ENCODE data around the gene PSMA6. TPM values are rescaled to one million over a fixed set of nuclear protein-coding genes. Genes with fewer than 3 reads are reported as not detected.
A peak's percentile ranks its signal among the peaks of the same experiment; 100 is the strongest.

Gene PSMA6
- total RNA-seq, 5 donors from 2014 or later (not counting 1 experiment from before 2014, with no cell fraction given), result 93.6 to 109 (median 96.9) TPM

DNA sequence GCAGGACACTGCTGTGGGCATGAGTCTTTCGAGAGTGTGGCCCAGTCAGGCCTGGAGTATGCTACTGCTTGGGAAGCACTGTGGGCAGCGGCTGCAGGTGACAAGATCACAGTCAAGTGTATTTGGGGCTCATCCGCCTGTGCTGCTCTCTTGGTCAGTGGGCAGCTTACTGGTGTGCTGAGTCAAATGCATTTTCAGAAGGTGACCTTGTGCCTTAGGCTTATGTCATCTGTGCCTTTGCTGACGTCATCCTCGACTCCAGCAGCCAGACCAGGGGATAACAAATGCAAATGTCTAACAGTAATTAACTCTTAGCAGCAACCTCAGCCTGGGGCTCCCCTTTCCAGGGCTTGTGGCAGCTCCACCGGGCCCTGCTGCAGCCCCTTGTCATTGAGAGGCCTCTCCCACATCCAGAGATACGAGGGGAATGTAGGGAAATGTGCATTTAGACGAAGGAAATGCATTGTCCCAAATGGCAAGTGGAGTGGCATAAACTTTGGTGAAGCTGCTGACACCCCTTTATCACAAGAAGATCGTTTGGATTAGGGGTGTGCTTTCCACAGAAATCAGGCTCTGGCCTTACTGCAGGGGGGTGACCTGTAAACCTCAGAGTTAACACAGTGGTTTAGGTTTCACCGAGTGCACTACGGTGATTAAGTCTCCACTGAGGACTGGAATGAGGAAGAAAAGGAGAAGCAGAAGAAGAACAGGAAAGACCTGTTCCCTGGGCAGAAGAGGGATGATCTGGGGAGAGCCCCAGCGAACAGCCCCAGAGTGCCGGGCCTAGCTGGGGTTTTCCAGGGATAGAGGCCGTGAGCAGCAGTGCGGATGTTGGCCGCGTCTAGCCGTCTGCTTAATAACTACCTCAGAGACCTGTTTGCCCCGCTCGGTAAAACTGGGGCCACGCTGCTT is 39.7 kb downstream of the PSMA6 start:
- H3K36me3 ChIP-seq (ENCODE audit: control insufficient read depth in 2 of 2, extremely low read depth in 1 of 2, insufficient read depth in 1 of 2, low read length in 1 of 2), result no peaks in the 10 kb centered on the region
- no peaks in the 10 kb centered on the region for H3K27me3 ChIP-seq (replicated peaks in 1 of 2; ENCODE audit: control insufficient read depth in 2 of 2, extremely low read depth in 1 of 2, insufficient read depth in 2 of 2, low read length in 1 of 2)
- Mint-ChIP-seq H3K4me1 (peaks cover 27 to 30% (median 28%) of the 10 kb centered on the region in 3 donors), H3K4me3 (peak overlapping the region in 1 of 3 donors; percentile 61), H3K36me3 (no peaks in the 10 kb centered on the region), H3K27ac (peak overlapping the region; percentile 93), H3K9me3 (no peaks in the 10 kb centered on the region), H3K27me3 (no peaks in the 10 kb centered on the region)
- no peak overlapping the region for H3K4me3 ChIP-seq (ENCODE audit: control insufficient read depth in 1 of 2, extremely low read depth in 1 of 2, low read length in 1 of 2)
- DNase-seq (no peak), ATAC-seq (replicated peaks in 1 of 4) (no peak)
- ChIA-PET POLR2A (no interaction called here), CTCF (interaction anchor here in 1 of 2 donors (0.7 kb wide), 1 partner anchor 599 kb away, joined by 4 read pairs; no protein-coding TSS in a partner anchor)
- WGBS (ENCODE audit: insufficient coverage), result 88% methylated on average over 15 of the region's 21 CpGs
- peak overlapping the region; percentile 86 for H3K27ac ChIP-seq (ENCODE audit: low read length)
- H3K9me3 ChIP-seq, result no peaks in the 10 kb centered on the region
- peaks cover 11 to 25% of the 10 kb centered on the region in 2 experiments for H3K4me1 ChIP-seq (ENCODE audit: control insufficient read depth in 1 of 2, extremely low read depth in 1 of 2, insufficient read depth in 2 of 2, low read length in 2 of 2)

- H3K9me3 ChIP-seq, result no peaks in the 10 kb centered on the region
- Mint-ChIP-seq H3K4me1 (peaks cover 27 to 30% (median 28%) of the 10 kb centered on the region in 3 donors), H3K9me3 (no peaks in the 10 kb centered on the region), H3K27me3 (no peaks in the 10 kb centered on the region), H3K36me3 (no peaks in the 10 kb centered on the region), H3K4me3 (peak overlapping the region; percentile 10 to 61 (median 43)), H3K27ac (peak overlapping the region; percentile 93)
- WGBS (ENCODE audit: insufficient coverage), result 87% methylated on average over 8 of the region's 11 CpGs
- DNase-seq (peak in 25 of 35 experiments; percentile 12 to 54 (median 34)), ATAC-seq (replicated peaks in 1 of 4) (peak; percentile 73 to 91 (median 84))
- POLR2A ChIA-PET, result interaction anchor here (0.6 to 1.7 kb wide), 5 partner anchors 14 to 152 kb away, joined by 3 to 13 read pairs (median 3); partner anchors contain the start of gene NFKBIA (in 2 of the 2)
- H3K27ac ChIP-seq (ENCODE audit: low read length), result peak overlapping the region; percentile 86
- H3K4me3 ChIP-seq (ENCODE audit: control insufficient read depth in 1 of 2, extremely low read depth in 1 of 2, low read length in 1 of 2), result peak overlapping the region in 1 of 2 donors; percentile 25
- H3K4me1 ChIP-seq (ENCODE audit: control insufficient read depth in 1 of 2, extremely low read depth in 1 of 2, insufficient read depth in 2 of 2, low read length in 2 of 2), result peaks cover 11 to 25% of the 10 kb centered on the region in 2 experiments
- CTCF ChIA-PET, result interaction anchor here in 1 of 2 donors (0.9 kb wide), 1 partner anchor 85 kb away, joined by 3 read pairs; no protein-coding TSS in a partner anchor
- no peaks in the 10 kb centered on the region for H3K36me3 ChIP-seq (ENCODE audit: control insufficient read depth in 2 of 2, extremely low read depth in 1 of 2, insufficient read depth in 1 of 2, low read length in 1 of 2)
- no peaks in the 10 kb centered on the region for H3K27me3 ChIP-seq (replicated peaks in 1 of 2; ENCODE audit: control insufficient read depth in 2 of 2, extremely low read depth in 1 of 2, insufficient read depth in 2 of 2, low read length in 1 of 2)
Observed at GRCh38 chr14:35332517-35333263, 40.5 kb downstream of the PSMA6 start.

DNA sequence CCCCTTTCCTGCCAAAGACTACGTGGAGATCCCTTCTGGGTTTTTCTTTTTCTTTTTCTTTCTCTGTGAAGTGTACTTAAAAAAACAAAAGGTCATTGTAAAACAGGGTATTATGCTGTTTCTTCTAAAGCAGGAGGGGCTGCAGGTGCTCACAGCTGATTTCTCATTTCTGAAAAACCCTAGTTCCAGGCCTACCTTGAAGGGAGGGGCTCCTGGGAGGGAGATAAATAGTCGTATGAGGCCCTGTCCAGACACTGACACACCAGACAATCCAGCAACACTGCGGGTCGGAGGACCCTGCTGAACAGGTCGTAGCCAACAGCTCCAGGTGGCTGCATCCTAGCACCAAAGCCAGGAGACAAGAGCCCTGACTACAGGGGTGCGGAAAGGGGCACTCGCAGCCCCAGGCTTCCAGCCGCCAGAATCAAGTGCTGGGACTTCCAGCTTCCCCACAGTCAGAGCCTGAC is 41.1 kb downstream of the PSMA6 start:
- Histone ChIP-seq H3K9me3 (no peaks in the 10 kb centered on the region), H3K27ac (ENCODE audit: low read length) (peak overlapping the region; percentile 86), H3K36me3 (ENCODE audit: control insufficient read depth in 2 of 2, extremely low read depth in 1 of 2, insufficient read depth in 1 of 2, low read length in 1 of 2) (no peaks in the 10 kb centered on the region), H3K4me1 (ENCODE audit: control insufficient read depth in 1 of 2, extremely low read depth in 1 of 2, insufficient read depth in 2 of 2, low read length in 2 of 2) (peaks cover 11 to 25% of the 10 kb centered on the region in 2 experiments), H3K4me3 (ENCODE audit: control insufficient read depth in 1 of 2, extremely low read depth in 1 of 2, low read length in 1 of 2) (peak overlapping the region in 1 of 2 donors; percentile 25), H3K27me3 (replicated peaks in 1 of 2; ENCODE audit: control insufficient read depth in 2 of 2, extremely low read depth in 1 of 2, insufficient read depth in 2 of 2, low read length in 1 of 2) (no peaks in the 10 kb centered on the region)
- ChIA-PET POLR2A (interaction anchor here (0.6 to 1.7 kb wide), 7 partner anchors 13 to 152 kb away, joined by 3 to 17 read pairs (median 3); partner anchors contain the start of gene NFKBIA (in 2 of the 2)), CTCF (interaction anchor here in 1 of 2 donors (0.9 kb wide), 1 partner anchor 84 kb away, joined by 3 read pairs; no protein-coding TSS in a partner anchor)
- DNase-seq (no peak), ATAC-seq (replicated peaks in 1 of 4) (peak in 3 of 4 experiments; percentile 9 to 29 (median 13))
- WGBS (ENCODE audit: insufficient coverage), result 50% methylated on average over 6 of the region's 8 CpGs
- peaks cover 27 to 30% (median 28%) of the 10 kb centered on the region in 3 donors for H3K4me1 Mint-ChIP-seq
- H3K9me3 Mint-ChIP-seq, result no peaks in the 10 kb centered on the region
- H3K4me3 Mint-ChIP-seq, result peak overlapping the region; percentile 10 to 61 (median 43)
- no peaks in the 10 kb centered on the region for H3K27me3 Mint-ChIP-seq
- H3K27ac Mint-ChIP-seq, result peak overlapping the region; percentile 93
- H3K36me3 Mint-ChIP-seq, result no peaks in the 10 kb centered on the region

- no peaks in the 10 kb centered on the region for H3K27me3 ChIP-seq (replicated peaks in 1 of 2; ENCODE audit: control insufficient read depth in 2 of 2, extremely low read depth in 1 of 2, insufficient read depth in 2 of 2, low read length in 1 of 2)
- no peaks in the 10 kb centered on the region for H3K36me3 ChIP-seq (ENCODE audit: control insufficient read depth in 2 of 2, extremely low read depth in 1 of 2, insufficient read depth in 1 of 2, low read length in 1 of 2)
- ChIA-PET CTCF (interaction anchor here in 1 of 2 donors (0.6 kb wide), 1 partner anchor 15 kb away, joined by 4 read pairs; no protein-coding TSS in a partner anchor), POLR2A (interaction anchor here (0.6 to 1.7 kb wide), 7 partner anchors 11 to 464 kb away, joined by 3 to 17 read pairs (median 3); partner anchors contain the start of gene NFKBIA (in 2 of the 2))
- Mint-ChIP-seq H3K4me1 (peaks cover 27 to 30% (median 28%) of the 10 kb centered on the region in 3 donors), H3K4me3 (peak overlapping the region in 1 of 3 donors; percentile 61), H3K27me3 (no peaks in the 10 kb centered on the region), H3K36me3 (no peaks in the 10 kb centered on the region), H3K9me3 (no peaks in the 10 kb centered on the region), H3K27ac (peak overlapping the region; percentile 93)
- peaks cover 11 to 25% of the 10 kb centered on the region in 2 experiments for H3K4me1 ChIP-seq (ENCODE audit: control insufficient read depth in 1 of 2, extremely low read depth in 1 of 2, insufficient read depth in 2 of 2, low read length in 2 of 2)
- ATAC-seq (replicated peaks in 1 of 4), result peak; percentile 25 to 54 (median 46)
- no peak overlapping the region for H3K4me3 ChIP-seq (ENCODE audit: control insufficient read depth in 1 of 2, extremely low read depth in 1 of 2, low read length in 1 of 2)
- DNase-seq, result peak in 22 of 35 experiments; percentile 9 to 56 (median 26)
- no peaks in the 10 kb centered on the region for H3K9me3 ChIP-seq
- WGBS (ENCODE audit: insufficient coverage), result 38% methylated on average over 12 of the region's 15 CpGs
- H3K27ac ChIP-seq (ENCODE audit: low read length), result peak overlapping the region; percentile 86
Observed at GRCh38 chr14:35333797-35334743, 41.9 kb downstream of the PSMA6 start.

- WGBS (ENCODE audit: insufficient coverage), result 97% methylated on average over 7 of the region's 13 CpGs
- Mint-ChIP-seq H3K27me3 (no peaks in the 10 kb centered on the region), H3K27ac (peak overlapping the region in 1 of 2 donors; percentile 39)
Observed at GRCh38 chr14:35335388-35336092, 43.4 kb downstream of the PSMA6 start.

More at GRCh38 chr14:35335388-35336092, 43.4 kb downstream of the PSMA6 start:
- H3K36me3 Mint-ChIP-seq, result no peaks in the 10 kb centered on the region
- DNase-seq (no peak), ATAC-seq (replicated peaks in 1 of 4) (no peak)
- H3K9me3 Mint-ChIP-seq, result no peaks in the 10 kb centered on the region
- peaks cover 34 to 41% (median 36%) of the 10 kb centered on the region in 3 donors for H3K4me1 Mint-ChIP-seq
- Histone ChIP-seq H3K4me3 (ENCODE audit: control insufficient read depth in 1 of 2, extremely low read depth in 1 of 2, low read length in 1 of 2) (no peak overlapping the region), H3K9me3 (no peaks in the 10 kb centered on the region), H3K27me3 (replicated peaks in 1 of 2; ENCODE audit: control insufficient read depth in 2 of 2, extremely low read depth in 1 of 2, insufficient read depth in 2 of 2, low read length in 1 of 2) (no peaks in the 10 kb centered on the region), H3K36me3 (ENCODE audit: control insufficient read depth in 2 of 2, extremely low read depth in 1 of 2, insufficient read depth in 1 of 2, low read length in 1 of 2) (no peaks in the 10 kb centered on the region), H3K4me1 (ENCODE audit: control insufficient read depth in 1 of 2, extremely low read depth in 1 of 2, insufficient read depth in 2 of 2, low read length in 2 of 2) (peaks cover 15 to 37% of the 10 kb centered on the region in 2 experiments), H3K27ac (ENCODE audit: low read length) (no peak overlapping the region)
- CTCF ChIA-PET, result interaction anchor here in 1 of 2 donors (0.5 kb wide), 1 partner anchor 47 kb away, joined by 3 read pairs; no protein-coding TSS in a partner anchor
- POLR2A ChIA-PET, result no interaction called here
- no peak overlapping the region for H3K4me3 Mint-ChIP-seq

Data from T-cell (primary cell).